ENCODE data around the gene GRM5.

GRCh38 chr11:88779577-88779976, 286.2 kb downstream of the GRM5 start:
- TF ChIP-seq, protein P1, sequence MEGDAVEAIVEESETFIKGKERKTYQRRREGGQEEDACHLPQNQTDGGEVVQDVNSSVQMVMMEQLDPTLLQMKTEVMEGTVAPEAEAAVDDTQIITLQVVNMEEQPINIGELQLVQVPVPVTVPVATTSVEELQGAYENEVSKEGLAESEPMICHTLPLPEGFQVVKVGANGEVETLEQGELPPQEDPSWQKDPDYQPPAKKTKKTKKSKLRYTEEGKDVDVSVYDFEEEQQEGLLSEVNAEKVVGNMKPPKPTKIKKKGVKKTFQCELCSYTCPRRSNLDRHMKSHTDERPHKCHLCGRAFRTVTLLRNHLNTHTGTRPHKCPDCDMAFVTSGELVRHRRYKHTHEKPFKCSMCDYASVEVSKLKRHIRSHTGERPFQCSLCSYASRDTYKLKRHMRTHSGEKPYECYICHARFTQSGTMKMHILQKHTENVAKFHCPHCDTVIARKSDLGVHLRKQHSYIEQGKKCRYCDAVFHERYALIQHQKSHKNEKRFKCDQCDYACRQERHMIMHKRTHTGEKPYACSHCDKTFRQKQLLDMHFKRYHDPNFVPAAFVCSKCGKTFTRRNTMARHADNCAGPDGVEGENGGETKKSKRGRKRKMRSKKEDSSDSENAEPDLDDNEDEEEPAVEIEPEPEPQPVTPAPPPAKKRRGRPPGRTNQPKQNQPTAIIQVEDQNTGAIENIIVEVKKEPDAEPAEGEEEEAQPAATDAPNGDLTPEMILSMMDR (IDR thresholded peaks at IDR 0.05) = no peak
- TF ChIP-seq POLR2AphosphoS5 (IDR thresholded peaks at IDR 0.05; ENCODE audit: low read depth, low read length) (no peak), TCF7L2 (IDR thresholded peaks at IDR 0.05; ENCODE audit: low read depth, low read length) (no peak)

Data from Panc1 (cell line).